Activated CD4-positive, alpha-beta T cell treated with anti-CD3 and anti-CD28 coated beads, Interleukin-2, amount 50 U/mL, for 4 hours (primary cell): Measurements from ENCODE around the gene SPEG.
A peak's percentile ranks its signal among the peaks of the same experiment; 100 is the strongest.

Source experiments
- DNase-seq, 2 experiments: peaks; one replicate each; pipeline ENCODE4 v3.0.0-alpha.2; 2020

The SPEG gene

DNA sequence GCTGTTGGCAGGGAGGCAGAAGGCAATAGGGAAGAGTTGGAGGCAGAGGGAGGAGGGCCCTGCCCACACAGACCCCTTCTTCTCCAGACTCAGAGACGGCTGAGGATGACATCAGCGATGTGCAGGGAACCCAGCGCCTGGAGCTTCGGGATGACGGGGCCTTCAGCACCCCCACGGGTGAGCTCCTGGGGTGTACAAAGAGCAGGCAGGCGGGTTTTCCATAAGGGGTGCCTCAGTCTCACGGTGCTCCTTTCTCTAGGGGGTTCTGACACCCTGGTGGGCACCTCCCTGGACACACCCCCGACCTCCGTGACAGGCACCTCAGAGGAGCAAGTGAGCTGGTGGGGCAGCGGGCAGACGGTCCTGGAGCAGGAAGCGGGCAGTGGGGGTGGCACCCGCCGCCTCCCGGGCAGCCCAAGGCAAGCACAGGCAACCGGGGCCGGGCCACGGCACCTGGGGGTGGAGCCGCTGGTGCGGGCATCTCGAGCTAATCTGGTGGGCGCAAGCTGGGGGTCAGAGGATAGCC, 10.0 kb downstream of the SPEG start:
- DNase-seq, result no peak

DNA sequence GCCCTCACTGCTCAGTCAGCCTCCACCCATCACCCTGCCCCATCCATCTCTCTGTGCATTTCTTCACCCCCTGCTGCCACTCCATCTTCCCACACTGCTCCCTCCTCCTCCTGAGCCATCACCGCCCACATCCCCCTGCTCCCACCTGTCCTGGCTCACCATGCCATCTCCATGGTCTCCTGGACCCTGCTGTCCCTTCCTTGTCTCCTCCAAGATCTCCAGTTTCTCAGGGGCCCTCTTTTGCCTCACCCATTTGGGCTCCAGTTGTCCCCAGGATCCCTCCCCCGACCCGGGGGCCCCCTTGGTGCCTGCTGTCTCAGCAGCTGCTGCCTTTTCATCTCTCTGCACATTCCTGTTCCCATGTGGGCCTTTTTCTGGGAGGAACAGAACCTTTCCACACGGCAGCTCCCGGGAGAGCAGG, 10.6 kb downstream of the SPEG start:
- no peak for DNase-seq

DNA sequence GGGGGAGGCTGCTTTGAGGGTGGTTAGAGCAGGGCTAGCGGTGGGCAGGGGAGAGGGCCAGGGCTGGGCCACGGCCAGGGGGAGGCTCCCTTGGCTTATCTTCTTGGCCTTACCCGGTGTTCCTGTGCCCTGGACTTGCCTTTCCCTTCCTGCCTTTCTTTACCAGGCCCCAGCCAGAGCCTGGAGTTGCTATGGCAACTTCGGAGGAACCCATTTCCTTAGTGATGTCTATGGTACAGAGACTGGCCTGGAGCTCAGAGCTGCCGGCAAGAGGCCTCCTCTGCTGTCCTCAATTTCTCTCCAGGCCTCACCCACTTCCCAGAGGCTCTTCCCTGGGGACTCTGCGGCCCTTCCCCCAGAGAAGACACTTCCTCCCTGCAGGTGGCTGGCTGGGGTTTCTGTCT, 11.5 kb downstream of the SPEG start:
- no peak for DNase-seq

DNA sequence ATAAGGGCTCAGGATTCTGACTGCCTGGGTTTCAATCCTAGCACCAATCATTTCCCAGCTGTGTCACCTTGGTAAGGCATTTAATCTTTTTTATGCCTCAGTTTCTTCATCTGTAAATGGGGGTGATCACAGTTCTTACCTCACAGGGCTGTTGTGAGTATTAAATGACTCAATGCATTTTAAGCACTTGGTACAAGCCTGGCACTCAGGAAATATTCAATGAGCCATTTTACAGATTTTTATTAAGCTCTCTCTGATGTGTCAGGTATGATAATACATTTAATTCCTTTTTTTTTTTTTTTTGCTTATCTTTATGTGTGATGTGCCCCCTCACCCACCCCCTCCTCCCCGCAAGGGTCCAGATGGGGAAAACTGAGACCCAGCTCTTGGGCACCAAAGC, 12.0 kb downstream of the SPEG start:
- DNase-seq, result no peak

GRCh38 chr2:219447242-219448098, 12.8 kb downstream of the SPEG start:
- DNase-seq, result no peak

- no peak for DNase-seq
Measured at GRCh38 chr2:219448099-219448775, 13.6 kb downstream of the SPEG start.

GRCh38 chr2:219448776-219449341, 14.2 kb downstream of the SPEG start:
- no peak for DNase-seq

GRCh38 chr2:219449609-219450008, 15.0 kb downstream of the SPEG start:
- no peak for DNase-seq

DNA sequence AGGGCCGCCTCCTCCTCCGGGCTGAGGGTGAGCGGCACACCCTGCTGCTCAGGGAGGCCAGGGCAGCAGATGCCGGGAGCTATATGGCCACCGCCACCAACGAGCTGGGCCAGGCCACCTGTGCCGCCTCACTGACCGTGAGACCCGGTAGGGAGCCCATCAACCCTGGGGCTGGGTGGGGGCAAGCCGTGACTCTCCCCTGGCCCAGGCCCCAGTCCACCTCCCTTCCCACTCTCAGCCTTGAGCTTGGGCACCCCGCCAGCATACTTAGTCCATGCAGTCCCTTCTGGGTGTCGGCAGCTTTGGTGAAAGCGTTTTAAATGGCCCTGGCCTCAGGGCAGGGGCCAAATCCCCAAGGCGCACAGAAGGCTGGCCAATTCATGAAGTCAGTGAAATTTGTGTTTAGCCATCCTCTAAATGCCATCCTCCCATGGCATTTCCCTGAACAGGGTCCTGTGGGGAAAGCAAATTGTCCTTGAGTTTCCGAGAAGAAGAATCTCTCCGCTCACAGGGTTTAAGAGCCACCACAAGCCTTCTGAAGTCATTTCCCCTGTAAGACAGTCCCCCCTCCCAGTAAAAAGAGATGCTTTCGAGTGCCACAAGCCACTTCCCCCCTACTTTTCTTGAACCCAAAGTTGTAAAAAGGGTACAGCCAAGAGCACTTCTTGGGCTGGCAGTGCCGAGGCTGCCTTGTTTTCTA, 17.2 kb downstream of the SPEG start:
- DNase-seq, result no peak

DNA sequence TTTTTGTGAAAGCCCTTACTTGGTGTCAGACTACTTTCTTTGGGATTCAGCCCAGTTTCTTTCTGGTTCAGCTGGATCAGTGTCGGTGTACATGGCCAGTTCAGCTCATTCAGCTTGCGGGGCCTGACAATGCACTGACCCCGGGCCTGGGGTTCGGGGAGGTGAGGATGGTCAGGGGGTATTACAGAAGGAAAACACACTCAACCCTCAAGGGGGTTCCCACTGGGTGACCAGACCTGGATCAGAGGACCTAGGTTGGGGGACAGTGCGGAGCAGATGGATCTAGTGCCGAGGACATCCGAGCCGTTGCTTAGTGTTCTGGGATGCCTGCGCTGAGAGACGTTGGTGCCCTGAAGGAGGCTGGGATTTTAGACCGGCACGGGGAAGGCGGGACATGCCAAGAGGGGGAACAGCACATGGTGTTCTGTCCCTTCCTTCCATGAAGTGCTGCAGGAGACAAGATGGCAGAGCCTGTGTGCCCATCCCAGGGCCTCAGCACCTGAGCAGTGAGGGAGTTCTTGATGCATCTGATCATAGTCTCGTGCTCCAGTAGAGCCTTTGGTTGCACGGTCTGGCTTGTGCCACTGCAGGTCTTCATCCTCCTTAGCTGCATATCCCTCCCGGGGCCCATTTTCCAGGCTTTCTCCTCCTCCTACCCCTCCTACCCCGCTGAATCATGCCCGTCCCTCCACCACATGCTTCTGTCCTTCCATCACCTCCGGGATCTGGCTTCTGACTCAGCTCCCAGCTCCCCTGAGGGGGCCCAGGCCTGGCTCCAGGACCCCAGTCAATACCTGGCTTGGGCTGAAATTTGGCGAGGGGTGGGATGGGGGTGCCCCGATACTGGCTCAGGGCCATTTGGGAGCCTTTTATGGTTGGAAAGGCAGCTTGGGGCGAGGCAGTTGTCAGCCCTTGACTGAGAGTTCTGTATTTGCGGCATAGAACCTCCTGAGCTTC, 18.0 kb downstream of the SPEG start:
- DNase-seq, result no peak

DNA sequence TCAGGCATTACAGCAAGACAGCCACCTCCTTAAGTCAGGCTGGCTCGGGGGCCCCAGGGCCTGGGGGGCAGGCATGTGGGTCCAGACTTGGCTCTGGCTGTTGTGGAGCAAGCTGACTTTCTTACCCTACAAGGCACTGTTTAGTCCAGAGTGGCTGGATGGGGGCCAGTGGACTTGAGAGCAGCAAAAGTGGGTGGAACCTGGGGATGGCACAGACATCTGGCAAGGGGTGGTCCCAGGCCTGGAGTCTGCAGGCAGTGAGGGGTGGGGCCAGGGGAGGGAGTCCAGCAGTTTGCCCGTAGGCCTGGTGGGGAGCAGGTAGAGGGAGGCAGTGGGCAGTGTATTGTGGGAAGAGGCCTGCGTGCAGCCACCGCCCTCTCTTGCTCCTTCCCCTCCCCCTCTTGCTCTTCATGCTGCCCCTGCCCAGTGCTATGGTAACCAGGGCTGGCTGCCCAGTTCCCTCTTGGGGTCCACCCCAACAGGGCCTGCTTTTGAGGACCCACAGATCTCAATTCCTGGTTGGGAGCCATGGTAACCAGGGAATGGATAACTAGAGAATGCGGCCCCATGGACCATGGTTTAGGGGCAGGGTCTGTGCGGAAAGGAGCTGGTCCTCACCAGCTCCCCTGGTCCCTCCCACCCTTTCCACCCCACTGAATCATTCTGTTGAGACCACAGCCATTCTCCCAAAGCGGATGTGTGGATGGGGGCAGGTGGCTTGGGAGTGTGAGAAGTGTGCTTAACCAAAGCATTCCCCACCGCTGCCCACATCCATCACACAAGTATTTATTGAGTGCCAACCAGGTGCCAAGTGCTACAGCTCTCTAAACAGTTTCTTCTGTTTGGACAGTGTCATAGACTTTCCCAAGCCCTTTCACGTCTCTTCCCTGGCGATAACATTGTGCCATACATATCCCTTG, 19.3 kb downstream of the SPEG start:
- DNase-seq, result no peak

DNA sequence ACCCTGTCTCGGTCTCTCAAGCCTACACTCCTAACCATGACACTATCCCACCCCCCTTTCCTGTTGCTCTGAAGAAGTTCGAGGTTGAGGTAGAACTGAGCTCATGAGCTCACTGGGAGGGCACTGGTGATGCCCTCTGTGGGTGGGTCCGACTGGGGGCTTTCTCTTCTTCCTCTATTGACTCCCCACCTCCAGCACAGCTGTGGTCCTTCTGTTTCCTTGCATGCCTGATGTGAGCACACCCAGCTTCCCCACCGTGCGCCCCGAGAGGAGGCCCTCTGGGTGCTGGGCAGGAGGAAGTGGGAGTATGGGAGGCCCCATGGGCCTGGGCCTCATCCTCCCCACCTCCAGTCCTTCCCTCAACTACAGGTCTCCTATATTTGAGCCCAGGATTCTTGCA, 20.9 kb downstream of the SPEG start:
- DNase-seq, result no peak

DNA sequence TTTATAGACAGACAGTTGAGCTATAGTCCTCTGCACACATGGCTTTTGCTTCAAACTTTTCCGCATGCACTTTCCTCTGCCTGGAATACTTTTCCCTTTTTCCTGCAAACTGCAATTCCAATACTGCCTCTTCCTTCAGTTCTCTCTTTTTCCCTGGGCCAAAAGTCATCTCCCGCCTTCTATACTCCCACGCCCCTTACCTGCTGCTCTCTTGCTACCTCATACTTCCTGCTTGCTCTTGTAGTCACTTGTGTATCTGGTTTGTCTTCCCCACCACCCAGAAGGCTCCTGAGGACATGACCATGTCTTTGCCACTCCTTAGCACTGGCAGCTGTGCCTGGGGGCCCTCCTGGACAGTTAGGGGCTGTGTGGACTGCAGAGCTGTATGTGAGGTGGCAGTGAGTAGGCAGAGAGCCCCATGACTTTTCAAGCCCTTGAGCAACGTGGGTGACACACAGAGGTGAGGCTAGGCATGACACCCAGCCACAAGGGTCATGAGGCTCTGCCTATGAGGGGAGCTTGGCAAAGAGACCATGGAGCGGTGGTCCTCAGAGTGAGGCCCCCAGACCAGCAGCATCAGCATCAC, 23.2 kb downstream of the SPEG start:
- no peak for DNase-seq

GRCh38 chr2:219458996-219459395, 24.4 kb downstream of the SPEG start:
- DNase-seq, result no peak

DNA sequence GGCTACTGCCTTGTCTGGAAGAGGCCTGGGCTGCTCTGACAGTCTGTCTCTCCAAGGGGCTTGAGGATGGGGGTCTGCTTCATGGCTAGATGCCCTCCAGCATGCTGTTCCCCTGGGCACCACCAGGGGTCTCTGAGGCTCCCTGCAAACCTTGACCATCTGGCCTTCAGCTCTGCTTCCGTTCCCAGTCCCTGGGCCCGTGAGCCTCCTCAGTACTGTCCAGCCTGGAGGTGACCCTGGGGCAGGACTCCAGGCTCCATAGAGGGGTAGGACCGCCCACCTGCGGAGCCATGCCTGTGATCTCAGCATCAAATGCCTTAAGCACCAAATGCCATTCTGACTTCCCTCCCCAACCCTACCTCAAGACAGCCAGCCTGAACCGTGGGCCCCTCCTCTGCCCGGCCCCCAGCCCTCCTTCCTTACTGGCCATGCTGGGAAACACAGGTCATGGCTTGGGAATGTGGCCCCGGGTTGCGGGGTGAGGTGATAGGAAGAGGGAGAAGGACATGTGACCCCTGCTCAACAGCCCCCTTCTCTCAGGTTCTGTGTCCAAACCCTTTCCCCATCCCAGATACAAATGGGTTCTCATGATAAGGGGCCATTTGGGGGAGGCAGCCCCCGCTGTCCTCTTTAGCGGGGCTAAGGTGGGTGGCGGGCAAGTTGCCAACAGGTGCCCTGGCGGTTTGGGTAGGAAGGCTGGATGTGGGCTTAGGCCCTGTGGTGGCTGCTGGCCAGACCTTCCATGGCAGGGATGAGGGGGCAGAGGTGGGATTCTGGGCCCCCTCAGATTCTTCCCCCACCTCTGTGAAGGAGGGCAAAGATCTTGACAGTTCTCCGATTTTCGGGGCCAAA, 25.0 kb downstream of the SPEG start:
- DNase-seq, result peak; percentile 23 to 29

DNA sequence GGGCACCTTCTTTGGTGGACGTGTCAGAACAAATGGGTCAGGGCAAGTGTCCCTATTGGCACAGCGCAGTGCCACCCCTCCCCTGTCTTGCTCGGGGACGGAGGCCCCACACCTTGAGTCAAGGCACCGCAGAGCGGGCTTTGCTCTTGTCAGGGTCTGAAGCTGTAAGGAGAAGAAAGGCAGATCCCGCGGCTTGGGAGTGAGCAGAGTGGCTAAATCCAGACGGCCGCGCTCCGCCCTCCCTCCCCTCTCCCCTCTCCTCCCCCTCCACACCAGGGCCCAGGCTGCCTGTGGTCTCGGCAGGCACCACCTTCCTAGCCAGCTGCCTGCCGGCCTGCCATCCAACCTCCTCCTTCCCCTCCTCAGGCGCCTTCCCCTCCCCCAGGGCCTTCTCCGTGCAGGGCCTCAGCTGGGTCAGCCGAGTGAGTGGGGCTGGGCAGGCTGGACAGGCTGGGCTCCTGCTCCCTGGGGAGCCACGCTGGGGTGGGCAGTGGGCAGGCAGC, 25.8 kb downstream of the SPEG start:
- DNase-seq, result no peak

DNA sequence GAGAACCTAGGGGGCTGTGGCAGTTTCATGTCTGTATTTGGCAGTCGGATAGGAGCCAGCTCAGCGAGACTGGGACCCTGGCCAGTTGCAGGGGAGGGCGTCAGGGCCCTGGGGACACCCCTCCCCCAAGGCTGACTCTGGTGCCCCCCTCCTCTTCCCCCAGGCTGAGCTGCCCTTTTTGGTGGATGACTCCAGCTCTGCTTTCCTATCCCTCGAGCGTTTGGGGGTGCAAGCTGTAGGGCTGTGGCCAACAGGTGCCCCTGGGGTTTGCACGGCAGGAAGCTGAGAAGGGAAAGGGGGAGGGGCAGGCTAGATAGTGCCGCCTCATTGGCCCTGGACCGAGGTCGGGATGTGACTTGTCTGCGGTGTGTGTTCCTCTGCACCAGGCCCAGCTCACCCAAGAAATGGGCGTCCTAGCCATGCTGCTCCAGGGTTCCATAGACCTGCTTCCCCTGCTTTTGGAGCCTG, 26.4 kb downstream of the SPEG start:
- DNase-seq, result no peak

- DNase-seq, result no peak
Measured at GRCh38 chr2:219461669-219462068, 27.0 kb downstream of the SPEG start.

- DNase-seq, result no peak
Measured at GRCh38 chr2:219462349-219462748, 27.7 kb downstream of the SPEG start.
